Fibroblast of the aortic adventitia (primary cell): ENCODE results near the gene LGALS3BP. TPM values are rescaled to one million over a fixed set of nuclear protein-coding genes. Genes with fewer than 3 reads are reported as not detected.
A peak's percentile ranks its signal among the peaks of the same experiment; 100 is the strongest.
"Not testable (repeated sequence)": the region's sequence is repeated elsewhere in the genome, so short reads cannot be mapped to it uniquely, and the experiment has no call there.

Experiments used
- DNase-seq: peaks from one replicate; pipeline ENCODE4 v3.0.0-alpha.2; 2010; ENCODE audit warnings: low read depth
- H3K4me3 ChIP-seq: 2 replicates; pipeline ENCODE4 v1.5.1; 2011; ENCODE audit warnings: low read depth, mild to moderate bottlenecking, control low read depth, low read length, moderate library complexity
- CTCF ChIP-seq: IDR thresholded peaks from 2 replicates; pipeline ENCODE4 v1.5.1; 2011; ENCODE audit warnings: mild to moderate bottlenecking, low read length, control low read depth, inconsistent platforms; ENCODE audit not compliant: insufficient read depth
- total RNA-seq: library from RNA; depleted of rRNA; stranded (reverse); fragments of >200 nt; gene quantifications from 2 replicates; pipeline ENCODE4 v1.2.3, GENCODE V29; 2012; ENCODE audit warnings: low replicate concordance

Gene LGALS3BP
- total RNA-seq, 1 donor, result 87.2 TPM

GRCh38 chr17:79024901-79025737 is 45.4 kb upstream of the LGALS3BP start:
- DNase-seq, result no peak
- no peak for TF ChIP-seq CTCF
- peak overlapping the region; percentile 73 for H3K4me3 ChIP-seq

GRCh38 chr17:79023886-79024771 is 44.4 kb upstream of the LGALS3BP start, which contains the start of gene C1QTNF1:
Gene C1QTNF1 (plus strand): TSS chr17:79024169. CDS start chr17:79043969, 19,800 bp downstream.
- peak; percentile 36 for TF ChIP-seq CTCF
- peak within 1 kb of the TSS; percentile 73 for H3K4me3 ChIP-seq
- DNase-seq, result peak; percentile 62

GRCh38 chr17:79023180-79023705 is 43.5 kb upstream of the LGALS3BP start:
- no peak overlapping the region for H3K4me3 ChIP-seq
- no peak for TF ChIP-seq CTCF
- DNase-seq, result peak; percentile 39

- no peak overlapping the region for H3K4me3 ChIP-seq
- TF ChIP-seq CTCF, result no peak
- DNase-seq, result peak; percentile 87
Observed at GRCh38 chr17:79022507-79022991, 42.8 kb upstream of the LGALS3BP start.

- not testable (repeated sequence) for DNase-seq, H3K4me3 ChIP-seq
Observed at GRCh38 chr17:79021929-79022328, 42.2 kb upstream of the LGALS3BP start.

GRCh38 chr17:79020631-79021301 is 41.0 kb upstream of the LGALS3BP start:
- H3K4me3 ChIP-seq, result no peak overlapping the region
- DNase-seq, result peak; percentile 55
- no peak for TF ChIP-seq CTCF
